ENCODE measurements around the gene SETX.
"Not testable (repeated sequence)": the region's sequence is repeated elsewhere in the genome, so short reads cannot be mapped to it uniquely, and the experiment has no call there.

SETX gene

DNA sequence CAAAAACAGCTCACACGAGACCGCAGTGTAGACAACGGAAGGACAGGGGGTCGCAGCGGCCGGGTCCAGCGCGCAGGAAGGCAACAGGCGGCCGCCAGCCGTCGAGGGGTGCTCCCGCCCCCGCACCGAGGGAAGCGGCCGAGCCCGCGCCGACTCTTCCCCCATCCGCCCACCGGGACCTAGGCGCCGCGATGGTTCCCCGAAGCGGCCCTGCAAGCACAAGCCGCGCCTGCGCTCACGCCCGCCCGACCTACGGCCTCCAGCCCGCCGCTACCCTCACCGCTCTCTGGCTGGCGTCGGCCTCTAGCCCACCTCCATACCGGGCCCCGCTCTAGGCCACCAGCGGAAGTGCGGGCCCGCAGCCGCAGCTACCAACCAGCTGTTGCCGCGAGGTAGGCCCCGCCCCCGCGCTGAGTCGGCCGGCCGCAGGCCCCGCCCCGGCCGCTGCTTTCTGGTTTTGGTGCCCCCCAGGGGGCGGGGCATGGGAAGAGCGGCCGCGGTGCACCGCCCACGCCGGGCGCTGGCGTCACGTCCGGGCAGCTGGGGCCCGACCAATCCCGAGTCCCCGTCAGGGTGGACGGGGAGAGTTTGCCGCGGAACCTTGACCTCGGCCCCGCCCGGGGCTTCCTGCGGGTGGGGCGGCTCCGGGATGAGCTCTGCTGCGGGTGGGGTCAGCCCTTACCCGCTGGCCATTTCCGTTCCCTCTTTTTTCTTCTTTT lies at the start of gene SETX:
TSS of gene SETX (minus strand) at position 350 of the 719 bp plus-strand sequence. CDS start 5,558 bp downstream, outside the sequence.
- DNase-seq: peak; percentile 92

- no peak for DNase-seq
Measured at GRCh38 chr9:132404228-132404881, 49.6 kb upstream of the SETX start.

- DNase-seq: no peak
Measured at GRCh38 chr9:132401824-132402223, 47.0 kb upstream of the SETX start.

GRCh38 chr9:132395560-132395959 lies 40.8 kb upstream of the SETX start:
- no peak for DNase-seq

DNA sequence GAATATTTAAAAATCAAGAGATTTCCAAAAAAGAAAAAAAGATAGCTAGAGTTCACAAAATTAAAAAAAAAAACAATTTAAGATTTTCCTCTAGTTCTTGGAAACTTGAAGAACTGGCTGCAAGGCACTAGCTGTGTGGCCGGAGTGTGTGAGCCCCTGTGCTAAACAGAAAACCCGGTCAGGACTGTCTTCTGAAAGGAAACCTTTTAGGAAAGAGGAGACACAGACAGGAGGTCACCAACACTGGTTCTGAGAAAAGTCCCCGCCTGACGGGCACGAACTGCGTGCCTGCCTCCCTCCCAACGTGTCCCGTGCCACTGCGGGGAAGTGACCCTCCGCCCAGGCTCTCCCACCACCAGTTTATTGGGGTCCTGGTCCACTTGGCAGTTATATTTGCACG lies 36.7 kb upstream of the SETX start:
- no peak for DNase-seq

- DNase-seq: no peak
Measured at GRCh38 chr9:132390966-132391365, 36.2 kb upstream of the SETX start.

GRCh38 chr9:132387133-132387532 lies 32.3 kb upstream of the SETX start:
- DNase-seq: no peak

GRCh38 chr9:132384376-132384775 lies 29.6 kb upstream of the SETX start:
- DNase-seq: no peak

GRCh38 chr9:132383462-132383883 lies 28.7 kb upstream of the SETX start:
- DNase-seq: no peak

DNA sequence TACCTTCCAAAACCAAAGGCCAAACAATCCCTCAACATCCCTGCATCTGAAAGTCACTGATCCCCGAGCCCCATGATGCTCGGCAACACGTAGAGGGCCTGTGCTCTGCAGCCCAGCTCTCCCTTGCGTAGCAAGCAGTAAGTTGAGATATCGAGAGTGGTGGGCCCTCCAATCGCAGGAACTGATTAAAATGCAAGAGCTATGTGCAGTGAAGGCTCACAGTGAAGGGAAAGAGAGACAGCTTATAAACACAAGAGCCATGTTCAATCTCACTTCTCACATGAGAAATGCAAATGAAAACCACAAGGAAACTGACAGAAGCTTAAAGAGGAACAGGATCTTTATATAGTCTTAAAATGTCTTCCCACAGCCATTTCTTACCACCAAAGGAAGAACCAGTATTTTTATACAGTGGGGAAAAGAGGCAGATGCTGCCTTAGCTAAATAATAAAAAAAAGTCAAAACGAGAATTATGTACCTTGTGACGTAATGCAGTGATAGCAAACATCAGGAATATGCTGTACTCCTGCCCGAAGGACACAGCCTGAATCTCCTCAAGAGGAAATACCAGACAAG lies 27.3 kb upstream of the SETX start:
- no peak for DNase-seq

- DNase-seq: not testable (repeated sequence)
Measured at GRCh38 chr9:132378416-132378815, 23.6 kb upstream of the SETX start.

GRCh38 chr9:132377769-132378168 lies 23.0 kb upstream of the SETX start:
- DNase-seq: not testable (repeated sequence)

DNA sequence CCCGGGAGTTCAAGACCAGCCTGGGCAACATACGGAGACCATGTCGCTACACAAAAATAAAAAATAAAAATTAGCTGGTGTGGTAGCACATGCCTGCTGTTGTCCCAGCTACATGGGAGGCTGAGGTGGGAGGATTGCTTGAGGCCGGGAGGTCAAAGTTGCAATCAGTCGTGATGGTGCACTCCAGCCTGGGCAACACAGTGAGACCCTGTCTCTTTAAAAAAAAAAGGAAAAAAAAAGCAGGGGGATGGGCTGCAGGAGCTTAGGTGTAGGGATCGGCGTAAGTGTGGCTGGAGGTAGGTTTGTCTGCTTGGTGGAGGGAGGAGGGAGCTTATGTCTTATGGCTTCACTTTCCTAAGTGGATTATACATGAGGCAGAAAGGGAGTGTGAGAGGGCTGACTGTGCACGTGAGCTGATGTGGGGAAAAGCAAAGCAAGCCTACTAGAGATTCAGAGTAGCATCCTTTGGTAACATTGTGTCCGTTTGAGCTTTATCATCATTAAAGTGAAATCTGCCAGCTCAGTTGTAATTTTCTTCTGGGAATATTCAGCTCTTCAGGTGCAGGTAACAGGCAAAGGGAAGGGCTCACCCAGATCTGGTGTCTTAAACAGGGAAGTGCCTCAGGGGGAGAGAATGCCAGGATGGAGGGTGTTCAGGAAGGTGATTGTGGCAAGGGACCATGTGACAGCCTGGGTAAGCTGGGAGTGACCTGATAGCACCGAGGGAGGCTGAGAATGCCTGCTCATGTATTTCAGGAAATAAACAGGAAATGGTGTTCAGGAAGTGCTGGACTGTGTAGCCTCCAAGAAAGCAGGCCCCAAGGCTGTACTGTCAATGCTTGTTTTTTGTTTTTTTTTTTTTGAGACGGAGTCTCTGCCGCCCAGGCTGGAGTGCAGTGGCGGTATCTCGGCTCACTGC lies 17.6 kb upstream of the SETX start:
- DNase-seq: no peak

GRCh38 chr9:132370592-132370991 lies 15.8 kb upstream of the SETX start:
- no peak for DNase-seq

DNA sequence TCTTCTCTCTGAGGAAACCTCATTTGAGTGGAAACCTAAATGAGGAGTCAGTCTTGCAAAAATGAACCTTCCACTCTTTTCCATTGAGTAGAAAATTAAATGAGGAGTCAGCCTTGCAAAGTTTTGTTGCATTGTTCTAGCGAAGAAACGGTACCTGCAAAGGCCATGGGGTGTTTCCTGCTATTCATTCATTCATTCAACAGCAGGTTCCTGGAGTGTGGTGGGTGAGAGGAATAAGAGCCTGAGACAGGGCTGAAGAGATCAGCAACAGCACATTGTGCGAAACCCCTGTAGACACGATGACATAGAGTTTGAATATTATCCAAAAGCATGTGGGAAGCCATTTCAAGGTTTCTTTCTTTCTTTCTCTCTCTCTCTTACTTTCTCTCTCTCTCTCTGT lies 14.6 kb upstream of the SETX start:
- no peak for DNase-seq

DNA sequence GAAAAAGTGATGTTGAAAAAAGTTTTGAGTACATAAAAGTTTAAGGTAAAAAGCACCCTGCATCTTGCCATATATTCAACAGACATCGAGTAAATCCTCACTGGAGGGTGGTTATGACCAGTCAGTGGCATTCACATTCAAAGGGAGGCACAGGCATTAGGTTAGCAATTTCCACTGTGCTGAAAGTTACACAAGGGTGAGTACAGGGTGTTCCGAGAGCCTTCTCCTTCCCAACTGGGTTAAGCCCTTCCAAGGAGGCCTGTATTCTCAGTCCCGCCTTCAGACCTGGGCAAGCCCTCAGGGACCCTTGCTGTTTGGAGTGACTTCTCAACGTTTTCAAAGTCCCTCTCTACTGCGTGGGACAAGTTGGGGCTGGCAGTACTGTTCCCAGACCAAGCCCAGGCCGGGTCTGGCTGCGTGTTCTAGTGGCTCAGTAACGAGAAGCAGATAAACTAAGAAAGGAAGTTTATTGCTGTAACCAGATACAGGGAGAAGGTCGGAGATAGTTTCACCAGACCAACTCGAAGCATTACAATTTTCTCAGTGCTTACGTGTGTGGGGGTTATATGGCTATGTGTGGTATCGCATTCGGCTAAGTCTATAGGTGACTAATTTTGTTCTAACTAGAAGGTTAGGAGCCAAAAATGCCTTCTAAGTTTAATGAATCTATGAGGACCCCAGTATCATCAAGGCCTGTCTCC lies 13.0 kb upstream of the SETX start:
- DNase-seq: no peak

DNA sequence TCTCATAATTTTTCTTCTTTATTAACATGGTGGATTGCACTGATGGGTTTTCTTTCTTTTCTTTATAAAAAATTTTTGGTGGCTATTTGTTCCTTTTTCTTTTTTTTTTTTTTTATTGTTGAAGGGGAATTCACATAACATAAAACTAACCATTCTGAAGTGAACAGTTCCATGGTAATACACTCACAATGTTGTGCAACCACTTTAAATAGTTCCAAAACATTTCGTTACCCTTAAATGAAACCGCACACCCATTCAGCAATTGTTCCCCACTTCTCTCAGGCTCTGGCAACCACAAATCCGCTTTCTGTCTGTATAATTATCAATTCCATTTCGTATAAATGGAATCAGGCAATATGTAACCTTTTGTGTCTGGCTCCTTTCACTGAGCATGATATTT lies 11.7 kb upstream of the SETX start:
- no peak for DNase-seq

DNA sequence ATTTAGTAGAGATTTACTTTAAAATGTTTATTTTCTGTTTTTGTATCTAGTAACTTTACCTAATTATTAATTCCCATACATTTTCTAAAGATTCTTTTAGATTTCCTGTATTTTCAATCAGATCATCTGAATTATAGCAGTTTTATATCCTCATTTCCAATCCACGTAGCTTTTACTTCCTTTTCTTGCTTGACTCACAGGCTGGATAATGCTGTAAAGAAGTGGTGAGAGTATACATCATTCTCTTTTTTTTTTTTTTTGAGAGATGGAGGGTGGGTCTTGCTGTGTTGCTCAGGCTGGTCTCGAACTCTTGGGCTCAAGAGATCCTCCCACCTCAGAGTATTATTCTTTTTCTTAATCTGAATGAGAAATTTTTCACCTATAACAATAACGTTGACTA lies 11.2 kb upstream of the SETX start:
- no peak for DNase-seq

GRCh38 chr9:132364068-132364467 lies 9.3 kb upstream of the SETX start:
- no peak for DNase-seq

DNA sequence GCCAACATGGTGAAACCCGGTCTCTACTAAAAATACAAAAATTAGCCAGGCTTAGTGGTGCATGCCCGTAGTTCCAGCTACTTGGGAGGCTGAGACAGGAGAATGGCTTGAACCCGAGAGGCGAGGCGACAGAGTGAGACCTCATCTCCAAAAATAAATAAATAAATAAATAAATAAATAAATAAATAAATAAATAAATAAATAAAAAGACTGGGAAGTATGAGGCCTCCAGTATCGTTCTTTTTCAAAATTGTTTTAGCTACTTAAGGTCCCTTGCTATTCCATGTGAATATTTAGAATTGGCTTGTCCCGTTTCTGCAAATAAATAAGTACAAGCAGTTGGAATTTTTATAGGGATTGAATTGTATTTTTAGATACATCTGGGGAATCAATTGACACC lies 3.0 kb upstream of the SETX start:
- no peak for DNase-seq

GRCh38 chr9:132356324-132356924 lies 1.6 kb upstream of the SETX start:
- no peak for DNase-seq

- no peak for DNase-seq
Measured at GRCh38 chr9:132351404-132352045, 3.3 kb downstream of the SETX start.

Measured in NCI-H510A (cell line).